Lower leg skin (tissue), 4 donors: ENCODE data around the gene RAB13. TPM values are rescaled to one million over a fixed set of nuclear protein-coding genes. Genes with fewer than 3 reads are reported as not detected.
"Not testable (repeated sequence)": the region's sequence is repeated elsewhere in the genome, so short reads cannot be mapped to it uniquely, and the experiment has no call there.

Experiments
- DNase-seq, 2 donors: peaks; one replicate each; pipeline ENCODE4 v3.0.0-alpha.2; 2019; ENCODE audit warnings: low spot score in 2 of 2
- H3K4me3 ChIP-seq: fragments of 200-600 bp; sonication (generic); 2 replicates; pipeline ENCODE4 v1.5.1; 2017; ENCODE audit warnings: mild to moderate bottlenecking, low read depth; ENCODE audit not compliant: poor library complexity, severe bottlenecking
- POLR2A ChIP-seq, 2 donors: fragments of 450-650 bp; IDR thresholded peaks; one replicate each; pipeline ENCODE4 v1.6.1; 2016 to 2017; ENCODE audit warnings: antibody characterized with exemption in 2 of 2, mild to moderate bottlenecking in 1 of 2, moderate library complexity in 1 of 2
- WGBS, 2 donors: methylation state at CpG; one replicate each; pipeline ENCODE4 v1.1.5; 2018; 5-methylcytosine and 5-hydroxymethylcytosine counted together
- intact Hi-C: fragments of 100-400 bp; cut with DNase I; formaldehyde crosslinking; loops from one replicate; pipeline ENCODE4 v1.15.0; 2023; ENCODE audit warnings: low total_unique reads
- total RNA-seq, 4 donors: library from RNA; depleted of rRNA; stranded (reverse); fragments of >200 nt; gene quantifications; one replicate each; pipeline ENCODE4 v1.1.0, GENCODE V29; 2016
- TF ChIP-seq, protein P1 (sequence below), 3 donors: fragments of 450-650 bp; IDR thresholded peaks; one replicate each; pipeline ENCODE4 v1.5.1; 2016; ENCODE audit warnings: antibody characterized with exemption in 3 of 3, mild to moderate bottlenecking in 3 of 3, moderate library complexity in 2 of 3

RAB13 gene
- total RNA-seq, 4 donors from 2014 or later = 15.6 to 29.4 (median 25.4) TPM

DNA sequence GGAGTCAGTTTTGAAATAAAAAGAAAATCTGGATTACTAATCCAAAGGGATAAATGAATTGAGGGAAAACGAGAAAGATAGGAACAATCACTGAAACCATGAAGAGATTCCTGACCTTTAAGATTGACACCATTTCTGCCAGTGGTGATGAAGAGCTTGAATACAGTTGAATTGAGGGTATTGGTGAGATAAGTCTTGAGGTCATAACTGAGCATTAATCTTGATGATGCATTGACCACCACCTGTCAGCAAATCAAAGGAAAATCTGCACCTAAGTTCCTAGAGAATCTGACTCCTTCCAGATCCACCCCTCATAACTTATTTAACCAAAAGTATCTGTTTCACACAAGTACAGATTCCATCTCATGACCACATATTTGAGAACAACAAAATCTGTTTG is 26.0 kb upstream of the RAB13 start:
- WGBS, 2 donors = 88 to 89% methylated on average over 1 of the region's 1 CpG
- DNase-seq = no peak
- TF ChIP-seq, protein P1, sequence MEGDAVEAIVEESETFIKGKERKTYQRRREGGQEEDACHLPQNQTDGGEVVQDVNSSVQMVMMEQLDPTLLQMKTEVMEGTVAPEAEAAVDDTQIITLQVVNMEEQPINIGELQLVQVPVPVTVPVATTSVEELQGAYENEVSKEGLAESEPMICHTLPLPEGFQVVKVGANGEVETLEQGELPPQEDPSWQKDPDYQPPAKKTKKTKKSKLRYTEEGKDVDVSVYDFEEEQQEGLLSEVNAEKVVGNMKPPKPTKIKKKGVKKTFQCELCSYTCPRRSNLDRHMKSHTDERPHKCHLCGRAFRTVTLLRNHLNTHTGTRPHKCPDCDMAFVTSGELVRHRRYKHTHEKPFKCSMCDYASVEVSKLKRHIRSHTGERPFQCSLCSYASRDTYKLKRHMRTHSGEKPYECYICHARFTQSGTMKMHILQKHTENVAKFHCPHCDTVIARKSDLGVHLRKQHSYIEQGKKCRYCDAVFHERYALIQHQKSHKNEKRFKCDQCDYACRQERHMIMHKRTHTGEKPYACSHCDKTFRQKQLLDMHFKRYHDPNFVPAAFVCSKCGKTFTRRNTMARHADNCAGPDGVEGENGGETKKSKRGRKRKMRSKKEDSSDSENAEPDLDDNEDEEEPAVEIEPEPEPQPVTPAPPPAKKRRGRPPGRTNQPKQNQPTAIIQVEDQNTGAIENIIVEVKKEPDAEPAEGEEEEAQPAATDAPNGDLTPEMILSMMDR (IDR thresholded peaks at IDR 0.05) = no peak
- TF ChIP-seq POLR2A (IDR thresholded peaks at IDR 0.05) = no peak
- no peak overlapping the region for H3K4me3 ChIP-seq
- intact Hi-C loops = no loop called here

DNA sequence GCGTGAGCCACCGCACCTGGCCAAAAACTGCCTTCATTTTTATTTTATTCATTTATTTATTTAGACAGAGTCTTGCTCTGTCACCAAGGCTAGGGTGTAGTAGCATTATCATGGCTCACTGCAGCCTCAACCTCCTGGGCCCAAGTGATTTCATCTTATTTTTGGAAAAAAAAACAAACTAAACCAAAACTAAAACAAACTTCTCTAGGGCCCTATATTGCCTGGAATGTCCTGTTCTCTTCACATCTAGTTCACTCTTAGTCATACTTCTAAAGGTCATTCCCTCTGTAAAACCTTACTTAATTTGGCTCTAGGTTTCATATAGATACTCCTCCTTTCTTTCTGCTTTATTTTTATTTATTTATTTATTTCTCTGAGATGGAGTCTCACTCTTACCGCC is 20.0 kb upstream of the RAB13 start:
- intact Hi-C loops = no loop called here
- 96 to 99% methylated on average over 3 of the region's 3 CpGs for WGBS, 2 donors
- H3K4me3 ChIP-seq = no peak overlapping the region
- TF ChIP-seq POLR2A (IDR thresholded peaks at IDR 0.05) = no peak
- TF ChIP-seq, protein P1 (IDR thresholded peaks at IDR 0.05) = no peak
- DNase-seq = no peak

DNA sequence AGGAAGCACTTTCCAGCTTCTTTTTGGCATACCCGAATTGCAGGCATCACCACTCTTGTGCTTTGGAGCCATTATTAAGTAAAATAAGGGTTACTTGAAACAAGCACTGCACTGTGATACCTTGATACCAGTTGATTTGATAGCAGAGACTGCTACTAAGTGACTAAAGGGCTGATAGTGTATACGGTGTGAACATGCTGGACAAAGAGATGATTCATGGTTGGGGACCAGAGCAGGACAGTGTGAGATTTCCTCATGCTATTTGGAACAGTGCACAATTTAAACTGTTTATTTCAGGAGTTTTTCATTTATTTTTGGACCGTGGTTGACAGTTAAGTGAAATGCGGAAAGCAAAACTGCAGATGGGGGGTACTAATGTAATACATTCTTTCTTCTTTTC is 14.3 kb upstream of the RAB13 start:
- no peak for DNase-seq
- 72 to 76% methylated on average over 4 of the region's 4 CpGs for WGBS, 2 donors
- no peak overlapping the region for H3K4me3 ChIP-seq
- intact Hi-C loops = loop anchor here (5.0 kb wide), 1 partner anchor 582 kb away; no protein-coding TSS in a partner anchor
- no peak for TF ChIP-seq POLR2A (IDR thresholded peaks at IDR 0.05)
- TF ChIP-seq, protein P1 (IDR thresholded peaks at IDR 0.05) = no peak

DNA sequence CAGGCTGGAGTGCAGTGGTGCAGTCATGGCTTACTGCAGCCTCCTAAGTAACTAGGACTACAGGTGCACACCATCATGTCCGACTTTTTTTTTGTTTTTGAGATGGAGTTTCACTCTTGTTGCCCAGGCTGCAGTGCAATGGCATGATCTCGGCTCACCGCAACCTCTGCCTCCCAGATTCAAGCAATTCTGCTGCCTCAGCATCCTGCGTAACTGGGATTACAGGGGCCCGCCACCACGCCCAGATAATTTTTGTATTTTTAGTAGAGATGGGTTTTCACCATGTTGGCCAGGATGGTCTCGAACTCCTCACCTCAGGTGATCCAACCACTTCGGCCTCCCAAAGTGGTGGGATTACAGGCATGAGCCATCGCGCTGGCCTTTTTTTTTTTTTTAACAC is 10.7 kb upstream of the RAB13 start:
- DNase-seq, H3K4me3 ChIP-seq, intact Hi-C loops: not testable (repeated sequence)
- 92 to 93% methylated on average over 10 of the region's 10 CpGs for WGBS, 2 donors

DNA sequence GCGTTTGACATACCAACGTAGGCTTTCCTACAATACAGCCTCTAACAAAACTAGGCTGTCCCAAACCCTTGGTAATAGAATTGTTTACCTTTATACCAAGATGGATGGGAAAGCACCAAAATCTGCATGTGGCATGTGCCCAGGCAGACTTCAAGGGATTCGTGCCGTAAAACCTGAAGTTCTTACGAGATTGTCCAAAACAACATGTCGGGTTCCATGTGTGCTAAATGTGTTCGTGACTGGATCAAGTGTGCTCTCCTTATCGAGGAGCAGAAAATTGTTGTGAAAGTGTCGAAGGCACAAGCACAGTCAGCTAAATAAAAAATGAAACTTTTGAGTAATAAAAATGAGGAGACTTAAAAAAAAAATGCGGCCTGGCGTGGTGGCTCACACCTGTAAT is 9.5 kb upstream of the RAB13 start:
- intact Hi-C loops = no loop called here
- H3K4me3 ChIP-seq = no peak overlapping the region
- 95 to 96% methylated on average over 11 of the region's 11 CpGs for WGBS, 2 donors
- TF ChIP-seq POLR2A (IDR thresholded peaks at IDR 0.05) = no peak
- TF ChIP-seq, protein P1 (IDR thresholded peaks at IDR 0.05) = no peak
- no peak for DNase-seq

DNA sequence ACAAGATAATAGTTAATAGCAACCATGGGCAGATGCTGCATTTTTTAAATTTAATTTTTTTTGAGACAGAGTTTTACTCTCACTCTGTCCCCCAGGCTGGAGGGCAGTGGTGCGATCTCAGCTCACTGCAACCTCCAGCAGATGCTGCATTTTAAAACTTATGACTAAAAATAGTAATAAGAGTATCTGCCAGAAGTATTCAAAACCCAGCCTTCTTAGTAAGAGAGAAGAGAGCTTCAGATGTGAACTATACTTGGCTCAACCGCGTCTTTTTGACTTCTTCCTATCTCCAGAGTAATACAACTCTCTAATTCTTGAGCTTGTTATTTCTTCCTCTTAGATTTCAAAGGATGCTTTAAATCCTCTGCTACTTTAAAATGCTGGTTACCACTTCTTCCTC is 9.1 kb upstream of the RAB13 start:
- intact Hi-C loops = no loop called here
- no peak overlapping the region for H3K4me3 ChIP-seq
- TF ChIP-seq, protein P1 (IDR thresholded peaks at IDR 0.05) = no peak
- no peak for TF ChIP-seq POLR2A (IDR thresholded peaks at IDR 0.05)
- WGBS, 2 donors = 84% methylated on average over 3 of the region's 3 CpGs
- DNase-seq = no peak
